Measurements from ENCODE around the gene ADGRD1.

Gene ADGRD1

GRCh38 chr12:131002216-131002631 lies 48.5 kb downstream of the ADGRD1 start:
- Histone ChIP-seq H3K4me3 (ENCODE audit: low read length in 2 of 2) (no peak overlapping the region), H2AK5ac (ENCODE audit: low read depth, low read length) (peak overlapping the region; percentile 92), H3K27ac (replicated peaks; ENCODE audit: low read length) (no peak overlapping the region), H2BK12ac (ENCODE audit: low read length) (no peak overlapping the region), H4K8ac (ENCODE audit: low read depth, low read length) (no peak overlapping the region), H4K91ac (ENCODE audit: low read depth, low read length, poor library complexity) (no peak overlapping the region), H2BK120ac (ENCODE audit: low read depth, low read length) (no peak overlapping the region), H3K23ac (ENCODE audit: low read depth, low read length, poor library complexity) (no peak overlapping the region), H3K36me3 (replicated peaks in 1 of 2; ENCODE audit: control insufficient read depth in 2 of 2, insufficient read depth in 2 of 2, low read length in 2 of 2) (no peaks in the 10 kb centered on the region), H3K27me3 (ENCODE audit: control insufficient read depth in 3 of 3, insufficient read depth in 3 of 3, low read depth in 1 of 3, low read length in 3 of 3) (peaks cover 0 to 46% (median 0%) of the 10 kb centered on the region in 3 experiments), H3K9ac (ENCODE audit: low read depth, low read length, poor library complexity) (no peak overlapping the region), H3K79me1 (ENCODE audit: low read depth, low read length) (no peaks in the 10 kb centered on the region), H3K4ac (ENCODE audit: low read length) (no peak overlapping the region), H3K4me1 (ENCODE audit: control insufficient read depth in 2 of 2, insufficient read depth in 1 of 2, low read depth in 1 of 2, low read length in 2 of 2) (peaks cover 9 to 22% of the 10 kb centered on the region in 2 donors), H2BK5ac (ENCODE audit: low read length) (no peak overlapping the region), H2AFZ (ENCODE audit: low read length) (no peak overlapping the region), H3K18ac (ENCODE audit: low read length) (peak overlapping the region; percentile 86), H2BK15ac (ENCODE audit: low read length) (peak overlapping the region; percentile 86), H3K9me3 (replicated peaks in 1 of 2; ENCODE audit: control insufficient read depth in 2 of 2, insufficient read depth in 1 of 2, low read depth in 1 of 2, low read length in 2 of 2) (peaks cover 0 to 8% of the 10 kb centered on the region in 2 donors), H3K4me2 (ENCODE audit: insufficient read depth, low read length, poor library complexity, severe bottlenecking) (no peak overlapping the region), H3K14ac (ENCODE audit: low read length) (no peak overlapping the region)
- no CpG with 5 or more reads among the region's 2 CpGs for WGBS, 2 donors (ENCODE audit: extremely low coverage in 2 of 2, insufficient read length in 2 of 2, insufficient replicate concordance in 1 of 2)
- DNase-seq (ENCODE audit: low spot score): no peak

DNA sequence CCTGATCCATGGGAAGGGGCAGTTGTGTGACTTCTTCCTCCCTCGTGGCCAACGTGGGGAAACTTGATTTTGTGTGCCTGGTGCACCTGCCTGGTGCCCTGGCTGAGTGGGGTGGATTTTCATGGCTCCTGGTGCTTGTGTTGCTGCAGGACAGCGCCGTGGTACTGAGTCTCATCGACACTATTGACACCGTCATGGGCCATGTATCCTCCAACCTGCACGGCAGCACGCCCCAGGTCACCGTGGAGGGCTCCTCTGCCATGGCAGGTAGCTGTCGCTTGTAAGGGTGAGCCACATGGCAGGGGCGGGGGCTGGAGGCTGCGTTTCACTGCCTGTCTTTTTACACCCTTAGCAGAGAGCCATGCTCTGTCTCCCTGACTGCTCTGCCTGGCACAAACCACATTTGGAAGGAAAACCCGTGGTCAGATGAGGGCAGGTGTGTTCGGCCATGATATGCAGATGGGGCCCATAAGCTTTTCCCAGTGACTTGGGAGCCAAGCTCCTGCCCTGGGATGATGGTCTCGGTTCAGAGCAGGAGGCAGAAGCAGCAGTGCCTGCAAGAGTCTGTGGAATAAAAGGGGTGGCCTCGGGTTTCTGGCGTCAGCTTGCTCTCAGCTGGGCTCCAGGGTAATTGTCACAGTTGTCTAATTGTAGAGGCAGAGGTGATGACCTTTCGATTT lies 49.5 kb downstream of the ADGRD1 start:
- peaks cover 0 to 7% of the 10 kb centered on the region in 2 donors for H3K9me3 ChIP-seq (replicated peaks in 1 of 2; ENCODE audit: control insufficient read depth in 2 of 2, insufficient read depth in 1 of 2, low read depth in 1 of 2, low read length in 2 of 2)
- WGBS, 2 donors (ENCODE audit: extremely low coverage in 2 of 2, insufficient read length in 2 of 2, insufficient replicate concordance in 1 of 2): no CpG with 5 or more reads among the region's 18 CpGs

DNA sequence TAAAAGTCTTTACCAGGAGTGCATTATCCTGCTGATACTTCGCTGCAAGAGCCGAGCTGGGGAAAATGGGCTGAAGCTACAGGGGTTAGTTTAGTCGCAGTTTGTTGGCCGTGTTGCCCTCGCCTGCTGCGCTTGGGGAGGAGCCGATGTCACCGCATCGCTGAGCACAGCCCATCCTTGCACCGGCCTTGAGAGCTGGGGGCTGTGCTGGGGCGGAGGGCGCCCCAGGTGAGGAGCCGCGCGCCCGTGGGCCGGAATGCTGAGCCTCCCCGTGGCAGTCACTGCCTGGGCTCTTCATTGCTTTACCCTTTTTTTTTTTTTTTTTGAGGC lies 50.0 kb downstream of the ADGRD1 start:
- peaks cover 9 to 26% of the 10 kb centered on the region in 2 donors for H3K4me1 ChIP-seq (ENCODE audit: control insufficient read depth in 2 of 2, insufficient read depth in 1 of 2, low read depth in 1 of 2, low read length in 2 of 2)
- H2BK12ac ChIP-seq (ENCODE audit: low read length): no peak overlapping the region
- H3K9ac ChIP-seq (ENCODE audit: low read depth, low read length, poor library complexity): no peak overlapping the region
- H3K79me1 ChIP-seq (ENCODE audit: low read depth, low read length): no peaks in the 10 kb centered on the region
- peaks cover 0 to 57% (median 0%) of the 10 kb centered on the region in 3 experiments for H3K27me3 ChIP-seq (ENCODE audit: control insufficient read depth in 3 of 3, insufficient read depth in 3 of 3, low read depth in 1 of 3, low read length in 3 of 3)
- no peak overlapping the region for H3K14ac ChIP-seq (ENCODE audit: low read length)
- no peak overlapping the region for H4K91ac ChIP-seq (ENCODE audit: low read depth, low read length, poor library complexity)
- no peak overlapping the region for H4K8ac ChIP-seq (ENCODE audit: low read depth, low read length)
- no peak overlapping the region for H3K23ac ChIP-seq (ENCODE audit: low read depth, low read length, poor library complexity)
- H2AFZ ChIP-seq (ENCODE audit: low read length): no peak overlapping the region
- H3K36me3 ChIP-seq (replicated peaks in 1 of 2; ENCODE audit: control insufficient read depth in 2 of 2, insufficient read depth in 2 of 2, low read length in 2 of 2): no peaks in the 10 kb centered on the region
- no peak overlapping the region for H3K18ac ChIP-seq (ENCODE audit: low read length)
- H2BK15ac ChIP-seq (ENCODE audit: low read length): no peak overlapping the region
- no peak overlapping the region for H3K4me3 ChIP-seq (ENCODE audit: low read length in 2 of 2)
- peak; percentile 48 for DNase-seq (ENCODE audit: low spot score)
- no peak overlapping the region for H2BK120ac ChIP-seq (ENCODE audit: low read depth, low read length)
- peak overlapping the region; percentile 64 for H3K27ac ChIP-seq (replicated peaks; ENCODE audit: low read length)
- no CpG with 5 or more reads among the region's 18 CpGs for WGBS, 2 donors (ENCODE audit: extremely low coverage in 2 of 2, insufficient read length in 2 of 2, insufficient replicate concordance in 1 of 2)
- no peak overlapping the region for H3K4ac ChIP-seq (ENCODE audit: low read length)
- peaks cover 0 to 7% of the 10 kb centered on the region in 2 donors for H3K9me3 ChIP-seq (replicated peaks in 1 of 2; ENCODE audit: control insufficient read depth in 2 of 2, insufficient read depth in 1 of 2, low read depth in 1 of 2, low read length in 2 of 2)
- H3K4me2 ChIP-seq (ENCODE audit: insufficient read depth, low read length, poor library complexity, severe bottlenecking): peak overlapping the region; percentile 46
- H2BK5ac ChIP-seq (ENCODE audit: low read length): peak overlapping the region; percentile 44
- H2AK5ac ChIP-seq (ENCODE audit: low read depth, low read length): no peak overlapping the region

More for the DNA sequence above, 49.5 kb downstream of the ADGRD1 start:
- Histone ChIP-seq H3K23ac (ENCODE audit: low read depth, low read length, poor library complexity) (no peak overlapping the region), H2BK5ac (ENCODE audit: low read length) (peak overlapping the region; percentile 44), H2AK5ac (ENCODE audit: low read depth, low read length) (peak overlapping the region; percentile 92), H3K4me1 (ENCODE audit: control insufficient read depth in 2 of 2, insufficient read depth in 1 of 2, low read depth in 1 of 2, low read length in 2 of 2) (peaks cover 9 to 26% of the 10 kb centered on the region in 2 donors), H3K4me3 (ENCODE audit: low read length in 2 of 2) (no peak overlapping the region), H3K27ac (replicated peaks; ENCODE audit: low read length) (peak overlapping the region; percentile 64), H2BK12ac (ENCODE audit: low read length) (peak overlapping the region; percentile 96), H4K91ac (ENCODE audit: low read depth, low read length, poor library complexity) (no peak overlapping the region), H2BK120ac (ENCODE audit: low read depth, low read length) (peak overlapping the region; percentile 56), H2BK15ac (ENCODE audit: low read length) (peak overlapping the region; percentile 86), H2AFZ (ENCODE audit: low read length) (no peak overlapping the region), H3K79me1 (ENCODE audit: low read depth, low read length) (no peaks in the 10 kb centered on the region), H3K4ac (ENCODE audit: low read length) (no peak overlapping the region), H3K27me3 (ENCODE audit: control insufficient read depth in 3 of 3, insufficient read depth in 3 of 3, low read depth in 1 of 3, low read length in 3 of 3) (peaks cover 0 to 56% (median 0%) of the 10 kb centered on the region in 3 experiments), H3K4me2 (ENCODE audit: insufficient read depth, low read length, poor library complexity, severe bottlenecking) (peak overlapping the region; percentile 26), H3K18ac (ENCODE audit: low read length) (peak overlapping the region; percentile 86), H4K8ac (ENCODE audit: low read depth, low read length) (no peak overlapping the region), H3K9ac (ENCODE audit: low read depth, low read length, poor library complexity) (peak overlapping the region; percentile 64), H3K36me3 (replicated peaks in 1 of 2; ENCODE audit: control insufficient read depth in 2 of 2, insufficient read depth in 2 of 2, low read length in 2 of 2) (no peaks in the 10 kb centered on the region), H3K14ac (ENCODE audit: low read length) (peak overlapping the region; percentile 0)
- DNase-seq (ENCODE audit: low spot score): no peak

DNA sequence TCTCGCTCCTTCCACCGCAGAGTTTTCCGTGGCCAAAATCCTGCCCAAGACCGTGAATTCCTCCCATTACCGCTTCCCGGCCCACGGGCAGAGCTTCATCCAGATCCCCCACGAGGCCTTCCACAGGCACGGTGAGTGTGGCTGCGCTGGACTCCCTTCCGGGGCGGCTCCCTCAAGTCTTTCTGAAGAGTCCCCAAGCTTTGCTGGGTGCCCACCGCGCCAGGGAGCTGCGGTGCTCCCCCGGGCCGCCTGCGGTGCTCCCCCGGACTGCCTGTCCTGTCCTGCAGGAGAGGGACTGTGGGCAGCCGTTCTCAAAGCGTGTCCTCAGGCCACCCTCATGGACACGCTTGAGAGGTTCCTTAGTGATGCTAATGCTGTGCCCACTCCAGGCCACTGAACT lies 50.5 kb downstream of the ADGRD1 start:
- no peak overlapping the region for H2BK5ac ChIP-seq (ENCODE audit: low read length)
- H3K9me3 ChIP-seq (replicated peaks in 1 of 2; ENCODE audit: control insufficient read depth in 2 of 2, insufficient read depth in 1 of 2, low read depth in 1 of 2, low read length in 2 of 2): peaks cover 0 to 7% of the 10 kb centered on the region in 2 donors
- H2AFZ ChIP-seq (ENCODE audit: low read length): no peak overlapping the region
- H3K4ac ChIP-seq (ENCODE audit: low read length): no peak overlapping the region
- peaks cover 9 to 26% of the 10 kb centered on the region in 2 donors for H3K4me1 ChIP-seq (ENCODE audit: control insufficient read depth in 2 of 2, insufficient read depth in 1 of 2, low read depth in 1 of 2, low read length in 2 of 2)
- peak overlapping the region; percentile 86 for H2BK12ac ChIP-seq (ENCODE audit: low read length)
- no peak overlapping the region for H3K9ac ChIP-seq (ENCODE audit: low read depth, low read length, poor library complexity)
- H3K18ac ChIP-seq (ENCODE audit: low read length): peak overlapping the region; percentile 85
- peaks cover 0 to 57% (median 0%) of the 10 kb centered on the region in 3 experiments for H3K27me3 ChIP-seq (ENCODE audit: control insufficient read depth in 3 of 3, insufficient read depth in 3 of 3, low read depth in 1 of 3, low read length in 3 of 3)
- WGBS, 2 donors (ENCODE audit: extremely low coverage in 2 of 2, insufficient read length in 2 of 2, insufficient replicate concordance in 1 of 2): no CpG with 5 or more reads among the region's 22 CpGs
- no peak overlapping the region for H4K91ac ChIP-seq (ENCODE audit: low read depth, low read length, poor library complexity)
- H2AK5ac ChIP-seq (ENCODE audit: low read depth, low read length): peak overlapping the region; percentile 82
- H2BK15ac ChIP-seq (ENCODE audit: low read length): peak overlapping the region; percentile 62
- H2BK120ac ChIP-seq (ENCODE audit: low read depth, low read length): peak overlapping the region; percentile 53
- H3K36me3 ChIP-seq (replicated peaks in 1 of 2; ENCODE audit: control insufficient read depth in 2 of 2, insufficient read depth in 2 of 2, low read length in 2 of 2): no peaks in the 10 kb centered on the region
- H3K4me2 ChIP-seq (ENCODE audit: insufficient read depth, low read length, poor library complexity, severe bottlenecking): no peak overlapping the region
- peak overlapping the region; percentile 39 for H3K23ac ChIP-seq (ENCODE audit: low read depth, low read length, poor library complexity)
- no peak overlapping the region for H4K8ac ChIP-seq (ENCODE audit: low read depth, low read length)
- no peaks in the 10 kb centered on the region for H3K79me1 ChIP-seq (ENCODE audit: low read depth, low read length)
- no peak overlapping the region for H3K4me3 ChIP-seq (ENCODE audit: low read length in 2 of 2)
- peak overlapping the region; percentile 51 for H3K14ac ChIP-seq (ENCODE audit: low read length)
- H3K27ac ChIP-seq (replicated peaks; ENCODE audit: low read length): no peak overlapping the region
- DNase-seq (ENCODE audit: low spot score): no peak

All from neuronal stem cell (in vitro differentiated cells).